ENCODE data around the gene KLHL21. TPM values are rescaled to one million over a fixed set of nuclear protein-coding genes. Genes with fewer than 3 reads are reported as not detected.

Gene KLHL21
- total RNA-seq, 1 donor from 2014 or later, result 18.3 TPM

DNA sequence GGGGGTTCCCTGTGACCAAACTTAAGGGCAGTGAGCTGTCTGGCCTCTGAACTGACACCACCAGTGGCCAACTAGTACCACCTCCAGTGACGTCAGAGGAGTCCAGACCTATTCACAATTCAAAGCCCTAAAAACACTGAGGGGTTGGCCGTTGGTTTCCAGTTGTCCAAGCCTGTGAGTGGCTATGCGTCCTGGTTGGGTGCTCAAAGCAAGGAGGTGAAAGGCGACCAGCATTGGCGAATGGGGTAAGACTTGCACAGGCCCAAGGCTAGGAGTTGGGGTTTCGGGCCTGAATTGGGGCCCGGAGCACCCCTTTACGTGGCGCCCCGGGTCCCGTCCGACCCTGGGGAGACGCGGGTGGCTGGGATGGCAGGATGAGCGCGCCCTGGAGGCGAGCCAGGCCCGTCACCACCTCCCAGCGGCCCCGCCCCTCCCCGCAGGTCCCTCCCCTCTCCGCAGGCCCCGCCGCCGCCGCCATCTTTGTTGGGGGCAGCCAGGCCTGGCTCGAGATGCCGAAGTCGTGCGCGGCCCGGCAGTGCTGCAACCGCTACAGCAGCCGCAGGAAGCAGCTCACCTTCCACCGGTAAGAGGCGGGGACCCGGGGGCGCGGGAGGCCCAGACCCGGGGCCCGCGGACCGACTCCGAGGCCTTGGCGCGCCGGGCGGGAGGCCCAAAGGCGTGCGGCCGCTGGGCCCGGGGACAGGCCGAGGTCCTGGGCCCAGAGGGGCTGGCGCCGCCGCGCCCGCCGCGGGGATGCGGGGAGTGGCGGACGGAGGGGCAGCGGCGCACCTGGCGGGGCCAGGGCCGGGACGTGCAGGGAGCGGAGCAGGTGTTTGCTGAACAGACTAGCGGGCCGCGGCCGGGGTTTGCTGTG, 22.3 kb upstream of the KLHL21 start, which contains the start of gene THAP3:
THAP3 (plus strand) TSS at position 159 of the 874 bp plus-strand sequence; CDS start at position 510, 351 bp downstream.
- peak; percentile 87 to 91 for DNase-seq (ENCODE audit: low read depth in 2 of 2)

DNA sequence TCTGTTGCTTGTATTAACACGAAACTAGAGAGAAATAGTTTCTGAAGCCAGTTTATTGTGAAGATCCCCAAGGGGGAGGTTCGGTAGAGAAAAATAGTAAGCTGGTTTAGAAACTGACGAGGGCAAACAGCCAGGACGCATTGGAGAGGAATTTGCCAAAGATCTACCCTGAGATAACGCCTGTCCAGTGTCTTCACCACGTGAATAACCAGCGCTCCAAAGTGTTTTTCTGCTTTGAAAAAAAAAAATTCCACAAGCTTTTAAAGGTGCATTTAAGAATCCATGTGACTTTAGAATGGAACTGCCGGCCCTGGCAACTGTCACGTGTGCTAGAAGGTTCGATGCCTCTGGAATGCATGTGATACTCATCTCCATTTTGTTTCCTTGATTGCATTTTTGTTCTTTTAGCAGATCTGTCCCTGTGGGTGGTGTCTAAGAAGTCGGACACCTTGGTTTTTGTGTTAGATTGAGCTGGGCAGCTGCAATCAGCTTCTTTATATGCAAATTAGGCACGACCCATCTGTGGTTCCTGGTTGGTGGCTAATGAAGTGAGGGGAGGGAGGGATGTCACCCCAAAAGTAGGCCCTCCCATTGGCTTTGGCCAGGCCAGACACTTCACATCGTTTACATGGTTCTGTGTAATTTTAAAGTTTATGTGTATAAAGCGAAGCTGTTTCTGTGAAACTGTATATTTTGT, 20.7 kb upstream of the KLHL21 start:
- no peak for DNase-seq (ENCODE audit: low read depth in 2 of 2)

DNA sequence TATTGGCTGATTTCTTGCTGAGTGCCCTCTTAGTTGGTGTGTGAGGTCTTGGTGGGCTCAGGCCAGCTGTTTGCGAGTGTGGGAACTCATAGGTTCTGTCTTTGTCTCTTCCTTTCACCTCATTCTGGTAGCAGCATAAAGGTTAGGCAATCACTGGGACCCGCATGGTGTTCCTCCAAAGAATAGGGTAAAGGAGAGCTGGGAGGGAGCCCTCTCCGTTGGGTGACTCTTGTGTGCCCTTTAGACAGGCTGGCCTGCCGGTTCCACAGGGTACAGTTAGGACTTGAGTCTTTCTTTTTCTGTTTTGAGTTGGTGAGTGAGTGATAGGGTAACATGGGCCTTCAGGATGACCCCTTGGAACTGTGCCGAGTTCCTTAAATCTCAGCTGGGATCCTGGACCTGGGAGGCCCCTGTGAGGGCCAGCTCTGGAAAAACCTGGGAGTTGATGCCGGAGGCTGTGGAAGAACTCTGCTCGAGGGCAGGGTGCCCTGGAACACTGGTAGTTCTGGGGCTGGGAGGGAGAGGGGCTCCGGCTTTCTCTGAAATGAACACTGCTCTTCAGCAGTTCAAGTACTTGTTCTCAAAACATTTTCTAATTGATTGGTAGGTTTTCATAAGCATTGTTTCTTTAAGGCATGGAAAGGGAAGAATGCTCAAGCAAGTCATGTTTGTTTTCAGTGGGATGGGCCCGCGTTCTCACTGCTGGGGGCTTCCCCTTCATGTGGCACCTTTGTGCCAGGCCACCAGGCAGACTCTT, 19.9 kb upstream of the KLHL21 start:
- DNase-seq (ENCODE audit: low read depth in 2 of 2), result no peak

DNA sequence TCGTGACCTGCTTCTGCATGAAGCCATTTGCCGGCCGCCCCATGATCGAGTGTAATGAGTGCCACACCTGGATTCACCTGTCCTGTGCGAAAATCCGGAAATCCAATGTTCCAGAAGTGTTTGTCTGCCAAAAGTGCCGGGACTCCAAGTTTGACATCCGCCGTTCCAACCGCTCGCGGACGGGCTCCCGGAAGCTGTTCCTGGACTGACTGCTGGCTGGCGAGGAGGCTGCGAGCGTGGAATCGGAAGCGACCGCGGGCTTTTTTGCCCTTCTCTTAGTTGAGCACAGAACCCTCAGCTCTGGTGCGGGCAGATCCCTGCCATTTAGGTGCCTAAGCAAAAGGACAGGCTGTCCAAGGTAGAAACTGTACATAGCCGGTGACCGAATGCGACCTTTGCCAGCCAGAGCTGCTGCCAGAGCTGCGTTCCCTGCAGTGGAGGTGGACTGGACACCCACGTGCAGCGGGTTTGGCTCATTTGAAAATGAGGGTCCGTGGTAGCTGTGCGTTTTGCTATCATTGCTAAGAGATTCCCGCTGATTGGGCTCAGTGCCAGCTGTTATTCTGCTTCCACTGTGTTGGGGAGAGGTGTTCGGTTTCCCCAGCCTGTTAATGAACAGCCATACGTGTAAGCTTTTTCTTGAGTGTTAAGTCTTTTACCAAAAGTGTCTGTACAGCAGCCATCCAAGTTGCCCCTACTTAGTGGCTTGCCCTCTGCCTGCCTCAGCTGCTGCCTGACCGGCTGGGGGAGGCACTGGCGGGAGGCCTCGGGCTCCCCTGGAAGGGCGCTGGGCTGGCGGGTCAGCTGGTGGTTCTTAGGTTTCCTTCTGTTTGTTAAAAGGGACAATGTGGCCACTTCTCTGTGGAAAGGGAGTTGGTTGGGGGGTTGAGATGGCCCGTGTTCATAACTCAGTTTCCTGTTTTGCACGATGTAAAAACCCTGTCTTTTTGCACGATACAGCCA, 19.0 kb upstream of the KLHL21 start:
- no peak for DNase-seq (ENCODE audit: low read depth in 2 of 2)

DNA sequence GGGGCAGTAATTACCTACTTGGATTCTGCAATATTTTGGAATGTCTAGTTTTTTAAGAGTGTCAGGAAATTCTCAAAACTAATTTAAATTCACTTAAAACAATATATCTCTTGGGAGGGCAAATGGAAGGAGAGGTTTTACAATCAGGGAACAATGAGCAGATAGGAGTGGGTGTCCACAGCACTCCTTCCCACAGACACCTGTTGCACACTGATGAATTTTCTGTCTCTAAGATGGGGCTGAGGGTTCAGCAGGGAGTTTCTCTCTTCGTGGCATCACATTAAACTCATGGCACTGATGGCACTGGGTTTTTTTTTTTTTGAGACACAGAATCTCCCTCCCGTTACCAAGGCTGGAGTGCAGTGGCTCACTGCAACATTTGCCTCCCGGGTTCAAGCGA, 16.4 kb upstream of the KLHL21 start:
- no peak for DNase-seq (ENCODE audit: low read depth in 2 of 2)

DNA sequence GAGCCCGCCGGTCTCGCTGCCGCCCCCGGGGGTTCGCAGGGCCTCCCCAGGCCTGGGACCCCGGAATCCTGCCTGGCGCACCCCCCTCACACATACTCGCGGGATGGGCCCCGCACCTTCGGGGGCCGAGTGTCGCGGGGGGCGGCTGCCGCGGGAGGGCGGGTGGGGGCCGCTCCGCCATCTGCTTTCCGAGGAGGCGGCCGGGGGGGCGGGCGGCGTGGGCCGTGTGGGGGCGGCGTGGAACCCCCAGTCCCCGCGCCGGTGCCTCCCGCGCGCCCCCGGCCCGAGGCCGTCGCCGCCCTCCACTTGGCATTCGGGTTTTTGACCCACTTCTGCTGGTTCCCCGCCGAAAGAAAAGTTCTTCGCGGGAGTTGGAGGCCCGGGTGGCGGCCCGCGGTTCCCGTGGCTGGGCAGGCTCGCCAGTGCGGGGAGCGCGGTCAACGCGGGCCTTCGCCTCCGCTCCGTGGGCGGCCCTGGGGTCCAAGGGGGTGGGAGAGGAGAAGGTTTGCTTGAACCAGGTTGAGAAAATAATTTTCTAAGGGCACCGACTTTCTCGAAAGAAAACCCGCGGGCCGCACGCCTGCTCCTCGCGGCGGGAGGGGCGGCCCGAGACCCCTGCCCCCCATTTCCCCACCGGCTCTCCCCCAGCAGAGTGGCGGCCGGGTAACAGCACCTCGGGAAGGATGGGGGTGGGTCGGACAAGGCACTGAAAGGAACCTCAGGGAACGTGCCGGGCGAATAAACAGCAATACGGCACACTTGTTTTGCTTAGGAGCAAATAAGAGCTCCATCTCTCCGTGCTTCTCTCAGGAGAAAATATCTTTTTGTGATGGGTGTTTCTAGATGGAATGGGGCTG, 12.5 kb upstream of the KLHL21 start:
- no peak for DNase-seq (ENCODE audit: low read depth in 2 of 2)

DNA sequence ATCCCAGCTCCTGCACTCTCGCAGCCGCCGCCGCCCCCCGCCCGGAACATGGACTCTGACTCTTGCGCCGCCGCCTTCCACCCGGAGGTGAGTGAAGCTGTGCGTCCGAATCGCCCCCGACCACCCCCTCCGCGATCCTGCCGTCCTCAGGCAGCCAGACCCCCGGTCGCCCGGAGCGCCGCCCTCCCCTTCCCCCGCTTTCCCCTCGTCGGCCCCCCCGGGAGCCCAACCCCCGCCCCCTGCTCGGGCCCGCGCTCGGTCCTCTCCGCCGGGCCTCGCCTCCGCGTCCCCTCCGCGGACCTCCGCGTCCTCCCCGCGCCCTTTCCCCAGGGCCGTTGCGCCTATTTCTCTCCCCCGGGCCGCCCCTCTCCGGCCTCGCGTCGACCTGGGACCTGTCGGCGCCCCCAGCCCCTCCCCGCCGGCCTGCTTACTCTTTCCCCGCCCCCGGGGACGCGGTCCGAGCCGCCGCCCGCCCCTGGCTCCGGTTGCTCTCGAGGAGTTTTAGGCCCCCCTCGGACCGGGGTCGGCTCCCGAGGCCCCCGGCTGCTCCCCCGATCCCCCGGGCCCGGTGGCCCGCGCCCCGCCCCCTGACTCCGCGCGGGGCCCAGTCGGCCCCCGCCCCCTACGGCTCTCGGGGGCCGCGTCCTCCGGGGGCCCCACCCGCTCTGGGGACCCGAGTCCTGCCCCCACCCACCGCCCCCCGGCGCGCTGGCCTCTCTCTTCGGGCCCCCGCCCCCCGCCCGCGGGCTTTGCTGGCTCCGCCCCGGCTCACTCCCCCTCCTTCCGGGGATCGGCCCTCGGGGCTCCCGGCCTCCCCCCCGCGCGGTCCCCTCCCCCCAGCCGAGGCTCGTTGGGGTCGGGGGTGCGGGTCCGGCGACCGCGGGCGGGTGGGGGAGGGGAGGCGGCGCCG, 11.6 kb upstream of the KLHL21 start:
- DNase-seq (ENCODE audit: low read depth in 2 of 2), result no peak

DNA sequence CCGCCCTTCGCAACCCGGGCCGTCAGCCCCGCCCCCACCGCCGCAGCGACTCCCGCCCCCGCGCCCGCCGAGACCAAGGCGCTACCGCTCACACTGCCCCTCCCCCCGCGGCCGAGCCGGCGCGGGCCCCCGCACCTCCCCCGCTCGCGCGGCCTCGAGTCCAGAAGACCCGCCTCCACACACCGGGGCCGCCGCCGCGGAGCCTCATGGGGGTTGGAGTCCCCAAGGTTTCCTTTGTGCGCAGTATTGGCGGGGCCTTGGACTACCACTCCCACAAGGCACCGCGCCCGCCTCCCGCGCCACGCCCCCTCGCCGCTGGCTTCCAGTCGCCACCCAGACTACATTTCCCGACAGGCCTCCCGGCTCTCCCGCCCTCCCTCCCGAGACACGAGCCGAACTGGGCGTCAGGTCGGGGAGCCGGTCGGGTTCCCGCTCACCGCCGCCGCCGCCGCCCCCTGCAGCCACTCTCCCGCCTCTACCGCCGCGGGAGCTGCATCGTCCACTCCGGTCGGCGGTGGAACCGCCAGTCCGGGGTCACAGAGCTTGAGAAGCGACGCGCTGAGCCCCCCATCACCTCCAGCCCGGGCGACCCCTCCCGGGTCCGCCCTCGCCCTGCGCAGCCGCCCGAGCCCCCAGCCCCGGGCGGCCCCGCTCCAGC, 10.8 kb upstream of the KLHL21 start, which contains the start of gene PHF13:
PHF13 (plus strand) TSS at position 371 of the 658 bp plus-strand sequence. CDS start 336 bp downstream, outside the sequence.
- DNase-seq (ENCODE audit: low read depth in 2 of 2), result peak; percentile 100

DNA sequence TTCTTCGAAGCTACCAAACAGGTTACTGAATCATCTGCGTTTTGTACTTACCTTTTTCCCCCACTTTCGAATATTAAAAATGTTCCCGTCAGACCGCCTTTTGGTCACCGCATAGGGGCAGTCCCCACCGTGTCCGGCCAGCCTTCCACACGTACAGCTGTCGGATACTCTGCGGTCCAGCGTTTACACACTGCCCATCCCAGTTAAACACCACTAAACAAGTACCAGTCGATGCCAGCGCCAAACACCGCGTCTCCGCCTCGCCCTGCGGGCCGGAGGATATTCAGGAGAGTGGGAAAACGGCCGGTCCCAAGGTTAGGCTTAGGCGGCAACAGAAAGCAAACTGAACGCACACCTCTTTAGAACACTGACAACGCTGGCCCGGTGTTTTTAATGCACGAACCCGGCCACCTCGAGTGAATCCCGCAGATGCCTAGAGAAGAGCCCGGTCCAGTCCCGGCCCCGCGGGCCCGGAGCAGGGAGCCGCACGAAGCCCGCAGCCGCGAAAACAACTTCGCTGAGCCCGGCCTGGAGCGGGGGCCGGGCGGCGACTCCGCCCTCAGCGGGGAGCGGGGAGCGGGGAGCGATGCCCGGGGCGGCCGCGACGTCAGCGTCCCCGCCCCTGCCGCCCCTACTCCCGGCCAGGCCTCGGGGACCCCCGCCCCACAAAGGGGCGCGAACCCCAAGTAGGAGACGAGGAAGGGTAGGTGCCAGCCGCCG, 10.1 kb upstream of the KLHL21 start:
- peak; percentile 60 to 67 for DNase-seq (ENCODE audit: low read depth in 2 of 2)

DNA sequence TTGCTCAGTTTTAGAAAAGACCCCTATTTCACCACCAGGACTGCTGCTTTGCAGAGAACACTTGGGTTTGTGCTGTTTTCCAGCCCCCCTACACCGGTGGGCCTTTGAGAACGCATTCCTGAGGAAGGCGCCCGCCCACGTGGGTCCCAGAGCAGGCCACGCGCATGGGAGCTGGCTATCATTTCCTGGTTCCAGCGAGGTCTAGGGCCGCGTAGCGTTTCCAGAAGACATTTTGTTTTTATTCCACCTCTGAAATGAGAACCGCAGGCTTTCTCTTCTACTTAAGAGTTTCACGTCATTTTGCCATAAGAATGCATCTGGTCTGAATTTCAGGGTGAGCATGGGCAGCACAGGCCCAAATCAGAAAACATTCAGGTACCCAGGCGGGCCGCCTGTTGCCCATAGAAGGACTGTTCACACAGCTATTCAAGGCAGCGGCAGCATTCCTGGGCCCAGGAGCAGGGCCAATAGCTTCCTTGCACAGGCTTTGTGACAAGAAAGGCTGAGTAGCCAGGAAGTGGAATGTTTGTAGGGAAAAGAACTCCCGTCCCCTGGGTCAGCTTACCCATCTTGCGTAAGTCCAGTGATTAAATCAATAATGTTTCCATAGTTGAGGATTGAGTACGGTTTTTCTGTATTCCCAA, 1.4 kb upstream of the KLHL21 start:
- peak; percentile 82 to 87 for DNase-seq (ENCODE audit: low read depth in 2 of 2)

DNA sequence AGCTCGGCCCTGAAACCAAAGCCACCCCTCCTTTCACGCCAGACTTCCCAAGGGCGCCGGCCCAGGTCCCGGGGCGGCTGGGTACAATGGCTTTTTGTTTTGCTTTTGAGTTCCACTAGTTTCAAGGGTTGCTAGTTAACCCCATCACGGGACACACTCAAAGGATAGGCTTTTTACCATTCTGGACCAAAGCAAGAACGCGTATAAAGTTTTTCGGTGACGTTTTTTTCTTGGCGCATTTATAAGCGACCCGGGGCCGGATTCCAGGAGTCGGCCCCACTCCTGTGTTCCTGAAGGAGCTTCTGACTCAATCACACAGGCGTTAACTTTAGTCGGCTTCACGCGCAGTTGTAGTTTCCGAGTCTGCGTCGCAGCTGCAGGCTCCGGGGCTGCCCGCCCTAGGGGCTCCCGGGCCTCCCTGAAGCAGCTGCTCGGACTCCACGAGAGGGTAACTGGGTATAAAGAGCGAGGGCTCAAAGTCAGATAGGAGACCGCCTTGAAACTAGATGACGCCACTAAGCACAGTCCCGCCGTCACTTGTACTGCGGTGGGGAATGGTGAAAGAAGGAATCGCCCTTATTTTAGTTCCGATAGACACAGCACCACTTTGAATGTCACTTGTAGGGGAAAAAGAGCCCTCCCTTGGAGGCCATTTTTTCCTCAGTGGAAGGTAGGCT, 707 bp upstream of the KLHL21 start:
- peak; percentile 64 to 81 for DNase-seq (ENCODE audit: low read depth in 2 of 2)

DNA sequence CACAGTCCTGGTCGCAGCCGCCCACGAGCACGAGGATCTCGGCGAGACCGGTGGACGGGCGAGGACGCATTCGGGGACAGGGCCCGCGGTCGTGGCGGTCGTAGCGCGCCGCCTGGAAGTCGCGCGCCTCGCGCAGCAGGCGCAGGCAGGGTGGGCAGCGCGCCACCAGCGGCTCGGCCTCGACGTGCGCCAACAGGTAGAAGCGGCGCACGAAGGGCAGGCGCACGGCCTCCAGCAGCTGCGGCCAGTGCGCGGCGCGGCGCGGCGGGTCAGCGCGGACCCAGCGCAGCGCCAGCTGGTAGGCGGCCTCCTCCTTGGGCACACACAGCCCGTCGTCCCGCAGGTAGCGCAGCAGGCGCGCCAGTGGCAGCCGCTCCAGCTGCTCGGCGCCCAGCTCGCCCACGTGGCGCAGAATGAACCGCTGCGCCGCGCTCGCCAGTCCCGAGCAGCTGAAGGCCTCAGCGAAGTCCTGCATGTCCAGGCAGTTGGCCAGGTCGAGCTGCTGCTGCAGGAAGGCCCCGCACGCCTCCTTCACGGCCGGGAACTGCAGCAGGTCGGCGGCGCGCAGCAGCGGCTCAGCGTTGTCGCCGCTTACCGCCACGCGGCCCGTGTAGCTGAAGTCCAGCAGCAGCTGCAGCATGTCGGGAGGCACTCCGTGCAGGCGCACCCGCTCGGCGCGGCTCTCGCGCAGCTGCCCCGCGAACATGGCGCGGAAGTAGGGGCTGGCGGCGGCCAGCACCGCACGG, 573 bp downstream of the KLHL21 start:
- peak; percentile 74 for DNase-seq (ENCODE audit: low read depth in 2 of 2)

DNA sequence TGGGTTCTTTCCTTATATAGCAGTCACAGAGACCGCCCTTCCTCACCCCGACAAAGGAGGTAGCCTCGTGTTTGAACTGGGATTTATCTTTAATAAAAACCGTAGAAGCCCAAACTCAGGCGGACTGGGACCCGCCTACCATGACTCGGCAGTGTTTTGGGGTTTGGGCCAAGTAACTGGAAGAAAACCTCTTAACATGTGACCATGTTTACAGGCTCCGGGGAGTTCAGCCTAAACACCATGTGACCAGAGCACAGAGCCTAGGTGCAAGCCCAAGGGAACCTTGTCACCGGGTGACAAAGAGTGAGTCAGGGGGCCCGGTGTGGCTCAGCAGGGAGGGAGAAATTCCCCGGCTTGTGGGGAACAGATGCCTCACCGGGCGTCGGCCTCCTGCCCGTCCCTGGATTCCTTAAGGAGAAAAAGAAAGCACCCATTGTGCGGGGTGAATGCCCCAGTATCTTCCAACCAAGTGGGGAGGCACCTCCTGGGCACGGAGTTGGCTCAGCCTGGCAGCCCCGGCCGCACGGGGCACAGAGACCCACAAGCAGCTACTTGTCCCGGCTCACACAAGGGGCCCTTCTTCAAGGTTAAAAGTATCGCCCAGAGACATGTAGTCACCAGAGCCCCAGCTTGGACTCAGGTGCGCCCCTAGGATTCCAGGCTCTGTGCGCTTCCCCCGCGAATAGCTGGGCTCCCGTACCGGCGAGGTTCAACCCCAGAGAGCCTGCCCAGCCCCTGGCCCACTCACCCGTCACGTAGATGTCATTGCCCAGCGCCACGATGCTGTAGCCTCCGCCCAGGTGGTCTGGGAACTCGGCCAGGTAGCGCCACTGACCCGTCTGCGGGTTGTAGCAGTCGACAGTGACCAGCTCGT, 1.4 kb downstream of the KLHL21 start:
- peak; percentile 77 to 92 for DNase-seq (ENCODE audit: low read depth in 2 of 2)

DNA sequence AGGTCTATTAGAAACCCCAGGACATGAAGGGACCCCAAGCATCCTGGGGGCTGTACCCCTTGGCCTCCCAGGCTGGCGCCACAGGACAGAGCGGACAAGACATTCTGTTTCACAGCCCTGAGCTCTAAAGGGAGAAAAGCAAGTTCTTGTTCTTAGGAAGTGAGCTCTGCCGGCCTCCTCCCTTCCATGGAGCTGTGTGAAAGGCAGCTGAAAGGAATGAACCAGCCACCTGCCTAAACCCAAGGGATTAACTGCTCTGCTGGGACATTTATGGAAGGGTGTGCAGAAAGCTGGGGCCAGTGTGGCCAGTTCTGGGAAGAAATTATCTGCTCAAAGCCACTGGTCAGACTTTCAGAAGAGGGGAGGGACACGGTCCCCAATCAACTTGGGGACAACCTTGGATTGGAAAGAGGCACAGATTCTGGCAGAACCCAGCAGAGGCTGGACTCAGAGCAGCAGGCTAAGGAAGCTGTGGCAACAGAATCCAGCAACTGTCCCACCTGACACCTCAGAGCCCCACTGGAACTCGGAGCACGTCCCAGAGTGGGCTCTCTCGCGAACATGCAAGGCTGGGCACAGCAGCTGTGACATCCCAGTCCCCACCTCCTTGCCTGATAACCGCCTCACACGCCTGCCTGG, 2.1 kb downstream of the KLHL21 start:
- DNase-seq (ENCODE audit: low read depth in 2 of 2), result peak in 1 of 2 donors; percentile 21

Measured in lung microvascular endothelial cell (primary cell).